Mesendoderm (in vitro differentiated cells): ENCODE measurements around the gene TIMM21.

ENCODE experiments used
- DNase-seq: peaks from one replicate; pipeline ENCODE4 v3.0.0; 2013
- H2AK5ac ChIP-seq: 2 replicates; pipeline ENCODE4 v1.6.1; 2013; ENCODE audit warnings: low read length, inconsistent platforms
- H2BK120ac ChIP-seq: 2 replicates; pipeline ENCODE4 v1.6.1; 2013; ENCODE audit warnings: low read depth, mild to moderate bottlenecking, low read length, moderate library complexity, mixed read lengths
- H2BK15ac ChIP-seq: replicated peaks from 2 replicates; pipeline ENCODE4 v1.6.1; 2013; ENCODE audit warnings: low read depth, mild to moderate bottlenecking, moderate library complexity
- H2BK5ac ChIP-seq: 2 replicates; pipeline ENCODE4 v1.6.1; 2013; ENCODE audit warnings: low read length, inconsistent platforms
- H3K18ac ChIP-seq: 2 replicates; pipeline ENCODE4 v1.6.1; 2013; ENCODE audit warnings: mild to moderate bottlenecking, low read length, mixed read lengths
- H3K23ac ChIP-seq: one replicate; pipeline ENCODE4 v1.6.1; 2013; ENCODE audit warnings: low read length
- H3K27ac ChIP-seq: 2 replicates; pipeline ENCODE4 v1.5.1; 2013; ENCODE audit warnings: low read depth, mild to moderate bottlenecking, inconsistent platforms, low read length, moderate library complexity
- H3K27me3 ChIP-seq: 2 replicates; pipeline ENCODE4 v1.6.1; 2013; ENCODE audit warnings: low read length, control low read depth, mild to moderate bottlenecking, inconsistent platforms; ENCODE audit not compliant: insufficient read depth, poor library complexity
- H3K36me3 ChIP-seq: 2 replicates; pipeline ENCODE4 v1.6.1; 2013; ENCODE audit warnings: low read length, inconsistent platforms; ENCODE audit not compliant: control insufficient read depth, insufficient read depth
- H3K4ac ChIP-seq: one replicate; pipeline ENCODE4 v1.6.1; 2013; ENCODE audit warnings: low read depth, mild to moderate bottlenecking, low read length, moderate library complexity
- H3K4me1 ChIP-seq: 2 replicates; pipeline ENCODE4 v1.6.1; 2013; ENCODE audit warnings: low read depth, low read length, inconsistent platforms; ENCODE audit not compliant: control insufficient read depth
- H3K4me2 ChIP-seq: 2 replicates; pipeline ENCODE4 v1.6.1; 2013; ENCODE audit warnings: low read length
- H3K4me3 ChIP-seq: 2 replicates; pipeline ENCODE4 v1.5.1; 2013; ENCODE audit warnings: mild to moderate bottlenecking, low read length
- H3K56ac ChIP-seq: one replicate; pipeline ENCODE4 v1.6.1; 2013; ENCODE audit warnings: low read length
- H3K79me1 ChIP-seq: 2 replicates; pipeline ENCODE4 v1.6.1; 2013; ENCODE audit warnings: low read length, inconsistent platforms
- H3K79me2 ChIP-seq: 2 replicates; pipeline ENCODE4 v1.6.1; 2013; ENCODE audit warnings: mild to moderate bottlenecking, low read length; ENCODE audit not compliant: control insufficient read depth, insufficient read depth
- H3K9ac ChIP-seq: 2 replicates; pipeline ENCODE4 v1.6.1; 2013; ENCODE audit warnings: low read length, inconsistent platforms
- H4K5ac ChIP-seq: one replicate; pipeline ENCODE4 v1.6.1; 2013; ENCODE audit warnings: low read length
- H4K8ac ChIP-seq: one replicate; pipeline ENCODE4 v1.6.1; 2013; ENCODE audit warnings: low read depth, mild to moderate bottlenecking, control low read depth, low read length, moderate library complexity
- WGBS: extraction: QIAGEN DNeasy Blood & Tissue Kit; methylation state at CpG from one replicate; pipeline ENCODE4 v1.1.7; 2013; ENCODE audit warnings: low lambda C conversion rate, missing lambda C conversion rate; ENCODE audit not compliant: insufficient coverage; ENCODE audit errors: extremely low coverage; 5-methylcytosine and 5-hydroxymethylcytosine counted together

TIMM21 gene

GRCh38 chr18:74114116-74114515 is 34.2 kb upstream of the TIMM21 start:
- no peak overlapping the region for H3K4me3 ChIP-seq
- H3K27me3 ChIP-seq: no peaks in the 10 kb centered on the region
- no peak overlapping the region for H3K27ac ChIP-seq
- no peak overlapping the region for H3K9ac ChIP-seq
- no peak overlapping the region for H3K23ac ChIP-seq
- H2BK15ac ChIP-seq: no peak overlapping the region
- H3K79me1 ChIP-seq: no peaks in the 10 kb centered on the region
- DNase-seq: no peak
- H3K79me2 ChIP-seq: no peaks in the 10 kb centered on the region
- no CpG with 5 or more reads among the region's 1 CpG for WGBS
- no peak overlapping the region for H4K8ac ChIP-seq
- H3K4me2 ChIP-seq: no peak overlapping the region
- H2AK5ac ChIP-seq: no peak overlapping the region
- H3K18ac ChIP-seq: no peak overlapping the region
- no peak overlapping the region for H2BK120ac ChIP-seq
- no peaks in the 10 kb centered on the region for H3K4me1 ChIP-seq
- H4K5ac ChIP-seq: no peak overlapping the region
- no peak overlapping the region for H3K56ac ChIP-seq
- no peak overlapping the region for H3K4ac ChIP-seq
- H3K36me3 ChIP-seq: no peaks in the 10 kb centered on the region
- no peak overlapping the region for H2BK5ac ChIP-seq

- Histone ChIP-seq H3K36me3 (no peaks in the 10 kb centered on the region), H3K18ac (no peak overlapping the region), H3K27me3 (no peaks in the 10 kb centered on the region), H2BK15ac (no peak overlapping the region), H3K4me2 (no peak overlapping the region), H4K5ac (no peak overlapping the region), H2BK5ac (no peak overlapping the region), H3K4ac (peak overlapping the region; percentile 52), H3K79me2 (no peaks in the 10 kb centered on the region), H2BK120ac (no peak overlapping the region), H3K23ac (no peak overlapping the region), H3K4me1 (no peaks in the 10 kb centered on the region), H3K79me1 (no peaks in the 10 kb centered on the region), H3K56ac (no peak overlapping the region), H3K9ac (no peak overlapping the region), H4K8ac (no peak overlapping the region), H2AK5ac (no peak overlapping the region), H3K27ac (no peak overlapping the region), H3K4me3 (no peak overlapping the region)
- no CpG with 5 or more reads among the region's 4 CpGs for WGBS
- DNase-seq: no peak
Measured at GRCh38 chr18:74115046-74115445, 33.3 kb upstream of the TIMM21 start.

DNA sequence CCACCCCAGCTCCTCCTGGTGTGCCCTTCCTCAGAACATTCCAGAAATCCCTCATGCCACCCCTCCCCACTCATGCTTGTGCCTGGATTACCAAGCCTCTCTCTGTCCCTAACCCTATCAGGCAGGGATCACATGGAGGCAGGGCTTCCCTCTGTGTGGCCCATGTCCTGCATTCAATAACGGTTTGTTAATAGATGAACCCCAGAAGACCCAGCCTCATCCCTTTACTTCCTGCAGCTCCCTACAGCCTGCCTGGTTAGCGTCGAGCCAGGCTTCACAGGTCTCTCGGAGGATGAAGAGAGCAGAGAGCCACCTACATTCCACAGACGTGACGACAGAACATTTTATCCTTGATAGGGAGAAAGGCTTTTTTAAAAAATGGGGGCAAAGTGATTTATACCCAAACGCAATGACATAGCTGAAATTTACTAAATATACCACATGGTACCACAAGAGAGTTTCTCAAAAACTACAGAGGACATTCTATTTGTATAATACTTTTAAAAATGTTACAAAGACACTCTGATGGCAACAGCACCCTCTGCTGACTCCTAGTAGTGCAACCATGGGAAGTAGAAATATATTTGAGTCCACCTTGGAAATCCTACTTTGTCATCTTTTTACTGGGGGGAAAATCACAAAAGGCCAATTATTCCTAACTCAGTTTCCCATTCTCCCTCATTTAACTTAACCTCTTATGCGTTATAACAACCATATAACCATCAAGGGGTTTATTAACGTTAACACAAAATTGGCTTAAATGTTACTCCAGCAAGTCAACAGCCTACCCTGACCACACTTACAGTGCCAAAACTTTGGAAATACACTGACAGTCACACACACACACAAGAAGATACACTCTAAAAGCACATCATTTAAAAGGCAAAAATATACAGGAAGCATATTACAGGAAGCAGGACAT is 31.4 kb upstream of the TIMM21 start:
- Histone ChIP-seq H3K79me1 (no peaks in the 10 kb centered on the region), H3K9ac (no peak overlapping the region), H2AK5ac (no peak overlapping the region), H3K4ac (no peak overlapping the region), H3K4me3 (no peak overlapping the region), H3K79me2 (no peaks in the 10 kb centered on the region), H3K18ac (no peak overlapping the region), H3K4me2 (no peak overlapping the region), H3K36me3 (no peaks in the 10 kb centered on the region), H3K27ac (no peak overlapping the region), H3K4me1 (no peaks in the 10 kb centered on the region), H3K23ac (no peak overlapping the region), H2BK15ac (no peak overlapping the region), H4K8ac (no peak overlapping the region), H3K56ac (peak overlapping the region; percentile 30), H2BK5ac (no peak overlapping the region), H4K5ac (no peak overlapping the region), H2BK120ac (no peak overlapping the region), H3K27me3 (no peaks in the 10 kb centered on the region)
- peak; percentile 89 for DNase-seq
- WGBS: no CpG with 5 or more reads among the region's 9 CpGs

- Histone ChIP-seq H2AK5ac (no peak overlapping the region), H3K4me2 (no peak overlapping the region), H3K23ac (no peak overlapping the region), H4K8ac (no peak overlapping the region), H2BK5ac (no peak overlapping the region), H3K79me2 (no peaks in the 10 kb centered on the region), H3K4me1 (no peaks in the 10 kb centered on the region), H3K9ac (no peak overlapping the region), H3K79me1 (no peaks in the 10 kb centered on the region), H3K4me3 (no peak overlapping the region), H3K18ac (no peak overlapping the region), H3K4ac (no peak overlapping the region), H2BK15ac (no peak overlapping the region), H3K27ac (no peak overlapping the region), H4K5ac (no peak overlapping the region), H3K36me3 (no peaks in the 10 kb centered on the region), H3K56ac (no peak overlapping the region), H3K27me3 (no peaks in the 10 kb centered on the region), H2BK120ac (no peak overlapping the region)
- DNase-seq: no peak
- no CpG with 5 or more reads among the region's 6 CpGs for WGBS
Measured at GRCh38 chr18:74123200-74123599, 25.1 kb upstream of the TIMM21 start.

GRCh38 chr18:74124642-74125041 is 23.7 kb upstream of the TIMM21 start:
- H3K18ac ChIP-seq: no peak overlapping the region
- H3K4ac ChIP-seq: no peak overlapping the region
- no peaks in the 10 kb centered on the region for H3K79me1 ChIP-seq
- no peaks in the 10 kb centered on the region for H3K79me2 ChIP-seq
- H3K9ac ChIP-seq: no peak overlapping the region
- no peak overlapping the region for H4K5ac ChIP-seq
- H3K4me1 ChIP-seq: no peaks in the 10 kb centered on the region
- H2BK120ac ChIP-seq: no peak overlapping the region
- H3K27ac ChIP-seq: no peak overlapping the region
- H2AK5ac ChIP-seq: no peak overlapping the region
- H3K27me3 ChIP-seq: no peaks in the 10 kb centered on the region
- H3K4me3 ChIP-seq: no peak overlapping the region
- H4K8ac ChIP-seq: no peak overlapping the region
- H3K36me3 ChIP-seq: no peaks in the 10 kb centered on the region
- no CpG with 5 or more reads among the region's 1 CpG for WGBS
- H3K56ac ChIP-seq: no peak overlapping the region
- H2BK5ac ChIP-seq: no peak overlapping the region
- no peak overlapping the region for H2BK15ac ChIP-seq
- no peak overlapping the region for H3K4me2 ChIP-seq
- DNase-seq: no peak
- H3K23ac ChIP-seq: no peak overlapping the region
